ENCODE results near the gene ZMAT2. TPM values are rescaled to one million over a fixed set of nuclear protein-coding genes. Genes with fewer than 3 reads are reported as not detected.
"Not testable (repeated sequence)": the region's sequence is repeated elsewhere in the genome, so short reads cannot be mapped to it uniquely, and the experiment has no call there.

ZMAT2 gene
- total RNA-seq, 1 experiment from 2014 or later, result 55.3 TPM

DNA sequence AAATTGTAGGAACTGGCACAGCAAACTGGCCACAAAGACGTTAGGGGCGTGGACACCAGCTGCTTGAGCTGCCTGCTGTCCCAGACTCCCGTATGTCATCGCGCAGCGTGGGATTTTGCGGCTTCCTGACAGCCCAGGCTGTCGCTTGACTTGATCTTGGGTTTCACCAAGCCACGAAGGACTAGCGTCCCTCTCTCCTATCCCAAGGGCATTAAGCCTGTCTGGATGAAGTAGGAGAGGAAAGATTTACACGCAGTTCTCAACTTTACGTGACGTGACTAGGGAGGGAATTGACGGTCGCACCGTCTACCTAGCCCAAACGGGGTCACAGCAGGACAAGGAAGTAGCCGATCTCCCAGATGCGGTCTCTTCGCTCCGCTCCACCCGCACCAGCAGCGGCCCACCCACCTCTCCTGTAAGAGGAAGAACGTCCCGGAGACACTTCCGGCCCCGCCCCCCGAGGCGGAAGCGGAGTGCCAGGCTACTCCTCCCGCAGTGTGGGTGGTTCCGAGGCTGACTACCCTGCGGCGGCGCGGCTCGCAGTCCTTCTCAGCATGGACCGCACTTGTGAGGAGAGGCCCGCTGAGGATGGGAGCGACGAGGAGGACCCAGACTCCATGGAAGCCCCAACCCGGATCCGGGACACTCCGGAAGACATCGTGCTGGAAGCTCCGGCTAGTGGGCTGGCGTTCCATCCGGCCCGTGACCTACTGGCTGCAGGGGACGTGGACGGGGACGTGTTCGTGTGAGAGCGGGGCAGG lies 35.7 kb upstream of the ZMAT2 start, which contains the start of gene WDR55 (continued):
- TF ChIP-seq, protein P1, sequence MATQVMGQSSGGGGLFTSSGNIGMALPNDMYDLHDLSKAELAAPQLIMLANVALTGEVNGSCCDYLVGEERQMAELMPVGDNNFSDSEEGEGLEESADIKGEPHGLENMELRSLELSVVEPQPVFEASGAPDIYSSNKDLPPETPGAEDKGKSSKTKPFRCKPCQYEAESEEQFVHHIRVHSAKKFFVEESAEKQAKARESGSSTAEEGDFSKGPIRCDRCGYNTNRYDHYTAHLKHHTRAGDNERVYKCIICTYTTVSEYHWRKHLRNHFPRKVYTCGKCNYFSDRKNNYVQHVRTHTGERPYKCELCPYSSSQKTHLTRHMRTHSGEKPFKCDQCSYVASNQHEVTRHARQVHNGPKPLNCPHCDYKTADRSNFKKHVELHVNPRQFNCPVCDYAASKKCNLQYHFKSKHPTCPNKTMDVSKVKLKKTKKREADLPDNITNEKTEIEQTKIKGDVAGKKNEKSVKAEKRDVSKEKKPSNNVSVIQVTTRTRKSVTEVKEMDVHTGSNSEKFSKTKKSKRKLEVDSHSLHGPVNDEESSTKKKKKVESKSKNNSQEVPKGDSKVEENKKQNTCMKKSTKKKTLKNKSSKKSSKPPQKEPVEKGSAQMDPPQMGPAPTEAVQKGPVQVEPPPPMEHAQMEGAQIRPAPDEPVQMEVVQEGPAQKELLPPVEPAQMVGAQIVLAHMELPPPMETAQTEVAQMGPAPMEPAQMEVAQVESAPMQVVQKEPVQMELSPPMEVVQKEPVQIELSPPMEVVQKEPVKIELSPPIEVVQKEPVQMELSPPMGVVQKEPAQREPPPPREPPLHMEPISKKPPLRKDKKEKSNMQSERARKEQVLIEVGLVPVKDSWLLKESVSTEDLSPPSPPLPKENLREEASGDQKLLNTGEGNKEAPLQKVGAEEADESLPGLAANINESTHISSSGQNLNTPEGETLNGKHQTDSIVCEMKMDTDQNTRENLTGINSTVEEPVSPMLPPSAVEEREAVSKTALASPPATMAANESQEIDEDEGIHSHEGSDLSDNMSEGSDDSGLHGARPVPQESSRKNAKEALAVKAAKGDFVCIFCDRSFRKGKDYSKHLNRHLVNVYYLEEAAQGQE (IDR thresholded peaks at IDR 0.05; ENCODE audit: low read depth), result no peak
- peak; percentile 80 for TF ChIP-seq SIN3A (IDR thresholded peaks at IDR 0.05; ENCODE audit: low read depth)
- peak; percentile 86 for TF ChIP-seq ELF1 (IDR thresholded peaks at IDR 0.05; ENCODE audit: borderline replicate concordance, low read depth)

DNA sequence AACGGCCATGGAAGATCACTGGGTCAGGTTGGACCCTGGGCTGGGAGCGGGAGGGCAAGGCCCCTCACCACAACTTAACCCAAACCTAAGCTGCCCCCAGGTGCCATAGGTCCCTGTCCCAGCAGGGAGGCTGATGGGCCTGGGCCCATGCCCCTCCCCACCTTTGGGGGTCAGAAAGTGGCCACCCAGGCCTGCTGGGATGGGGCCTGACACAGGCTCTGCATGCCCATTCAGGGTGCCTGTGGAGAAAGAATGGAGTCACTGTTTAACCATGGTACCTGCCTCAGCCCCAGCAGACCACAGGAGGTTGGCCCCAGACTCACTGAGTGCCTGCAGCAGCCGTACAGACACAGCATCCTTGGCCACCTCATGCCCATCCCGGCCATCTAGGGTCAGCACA lies 29.2 kb upstream of the ZMAT2 start:
- Histone ChIP-seq H3K36me3 (ENCODE audit: control insufficient read depth in 1 of 2, insufficient read depth in 2 of 2, low read length in 2 of 2) (peaks cover 25 to 43% of the 10 kb centered on the region in 2 experiments), H3K79me2 (ENCODE audit: insufficient read depth, low read length) (peaks cover 34% of the 10 kb centered on the region)
- intact Hi-C loops (cut with micrococcal nuclease); H2AFZ ChIP-seq (ENCODE audit: low read depth, low read length, poor library complexity, severe bottlenecking); BruUV-seq (replicated peaks); H3K4me3 ChIP-seq (replicated peaks in 1 of 2; ENCODE audit: low read depth in 1 of 2, low read length in 2 of 2); RAD21 ChIA-PET (ENCODE audit: low non-redundant PET in 1 of 2, low total read pairs in 2 of 2, uncharacterized antibody in 2 of 2, unreplicated experiment in 2 of 2); H4K20me1 ChIP-seq (ENCODE audit: insufficient read depth); H3K27me3 ChIP-seq (ENCODE audit: insufficient read depth, low read length); H3K27ac ChIP-seq (ENCODE audit: low read depth, low read length); DNase-seq (ENCODE audit: low read depth, low spot score); H3K9me2 ChIP-seq (ENCODE audit: insufficient read depth); H3K9me3 ChIP-seq (ENCODE audit: control insufficient read depth in 1 of 2, insufficient read depth in 1 of 2, low read depth in 1 of 2, low read length in 2 of 2); H3K9ac ChIP-seq (ENCODE audit: low read length); ATAC-seq; H3K4me2 ChIP-seq (ENCODE audit: low read length); CTCF ChIA-PET; H3K4me1 ChIP-seq (ENCODE audit: control insufficient read depth in 1 of 2, insufficient read depth in 2 of 2, low read length in 2 of 2): not testable (repeated sequence)
- POLR2A ChIA-PET, result interaction anchor here (1.2 kb wide), 1 partner anchor 19 kb away, joined by 3 read pairs; no protein-coding TSS in a partner anchor
